ENCODE data around the gene UROD.
"Not testable (repeated sequence)": the region's sequence is repeated elsewhere in the genome, so short reads cannot be mapped to it uniquely, and the experiment has no call there.

Gene UROD

GRCh38 chr1:45051005-45051772 is 39.1 kb downstream of the UROD start:
- H3K4me3 ChIP-seq (ENCODE audit: low read depth, low read length): no peak overlapping the region
- in situ Hi-C loops (cut with HindIII; ENCODE audit: low pct_ligation_motif_present, low sequenced_read_pairs): no loop called here
- no peaks in the 10 kb centered on the region for H3K27me3 ChIP-seq (replicated peaks)
- DNase-seq: no peak
- no peak overlapping the region for H3K27ac ChIP-seq
- H3K36me3 ChIP-seq (replicated peaks): no peaks in the 10 kb centered on the region
- TF ChIP-seq CTCF (IDR thresholded peaks at IDR 0.05; ENCODE audit: low read depth, low read length, missing control alignments): no peak

- Histone ChIP-seq H3K36me3 (replicated peaks) (no peaks in the 10 kb centered on the region), H3K27me3 (replicated peaks) (no peaks in the 10 kb centered on the region), H3K4me3 (ENCODE audit: low read depth, low read length) (no peak overlapping the region), H3K27ac (no peak overlapping the region)
- DNase-seq: no peak
- in situ Hi-C loops (cut with HindIII; ENCODE audit: low pct_ligation_motif_present, low sequenced_read_pairs): no loop called here
- no peak for TF ChIP-seq CTCF (IDR thresholded peaks at IDR 0.05; ENCODE audit: low read depth, low read length, missing control alignments)
These were observed 45.5 kb downstream of the UROD start for GRCh38 chr1:45057542-45057941.

GRCh38 chr1:45059829-45060228 is 47.8 kb downstream of the UROD start:
- in situ Hi-C loops (cut with HindIII; ENCODE audit: low pct_ligation_motif_present, low sequenced_read_pairs): no loop called here
- no peak for DNase-seq
- no peak for TF ChIP-seq CTCF (IDR thresholded peaks at IDR 0.05; ENCODE audit: low read depth, low read length, missing control alignments)
- H3K27me3 ChIP-seq (replicated peaks): no peaks in the 10 kb centered on the region
- H3K36me3 ChIP-seq (replicated peaks): no peaks in the 10 kb centered on the region
- H3K4me3 ChIP-seq (ENCODE audit: low read depth, low read length): no peak overlapping the region
- no peak overlapping the region for H3K27ac ChIP-seq

GRCh38 chr1:45062463-45062862 is 50.4 kb downstream of the UROD start:
- H3K4me3 ChIP-seq (ENCODE audit: low read depth, low read length); in situ Hi-C loops (cut with HindIII; ENCODE audit: low pct_ligation_motif_present, low sequenced_read_pairs); H3K36me3 ChIP-seq (replicated peaks); H3K27me3 ChIP-seq (replicated peaks); DNase-seq; H3K27ac ChIP-seq: not testable (repeated sequence)

GRCh38 chr1:45065083-45065482 is 53.0 kb downstream of the UROD start:
- TF ChIP-seq CTCF (IDR thresholded peaks at IDR 0.05; ENCODE audit: low read depth, low read length, missing control alignments): no peak
- no peak overlapping the region for H3K27ac ChIP-seq
- DNase-seq: no peak
- in situ Hi-C loops (cut with HindIII; ENCODE audit: low pct_ligation_motif_present, low sequenced_read_pairs): no loop called here
- no peaks in the 10 kb centered on the region for H3K36me3 ChIP-seq (replicated peaks)
- H3K27me3 ChIP-seq (replicated peaks): no peaks in the 10 kb centered on the region
- H3K4me3 ChIP-seq (ENCODE audit: low read depth, low read length): no peak overlapping the region

Measured in brain microvascular endothelial cell (primary cell).